Breast epithelium (tissue), 4 donors: ENCODE measurements around the gene PHC2. TPM values are rescaled to one million over a fixed set of nuclear protein-coding genes. Genes with fewer than 3 reads are reported as not detected.

Source experiments
- DNase-seq, 2 donors: peaks; one replicate each; pipeline ENCODE4 v3.0.0-alpha.2; 2019; ENCODE audit warnings: low spot score in 2 of 2
- H3K27ac ChIP-seq, 2 donors: fragments of 200-600 bp; sonication (generic) in 1 of 2; one replicate each; pipeline ENCODE4 v1.5.1; 2016 to 2019; ENCODE audit warnings: mild to moderate bottlenecking in 1 of 2
- H3K27me3 ChIP-seq, 2 donors: fragments of 200-600 bp; sonication (generic) in 1 of 2; one replicate each; pipeline versions ENCODE4 v1.5.1 to v1.6.0; 2017 to 2019; ENCODE audit warnings: control low read depth in 1 of 2, mild to moderate bottlenecking in 1 of 2
- H3K36me3 ChIP-seq: fragments of 200-600 bp; one replicate; pipeline ENCODE4 v1.5.1; 2019
- H3K4me1 ChIP-seq, 2 donors: fragments of 200-600 bp; sonication (generic); one replicate each; pipeline ENCODE4 v1.5.1; 2016 to 2019; ENCODE audit warnings: control low read depth in 1 of 2
- H3K4me3 ChIP-seq, 3 donors: fragments of 200-600 bp; sonication (generic); 1 replicate in 2 of 3; 2 replicates in 1 of 3; pipeline ENCODE4 v1.5.1; 2016 to 2019; ENCODE audit warnings: mild to moderate bottlenecking in 3 of 3, moderate library complexity in 2 of 3
- H3K9me3 ChIP-seq, 2 donors: fragments of 200-600 bp; sonication (generic) in 1 of 2; one replicate each; pipeline ENCODE4 v1.5.1; 2016 to 2019; ENCODE audit warnings: control low read depth in 1 of 2
- CTCF ChIP-seq, 3 donors: fragments of 450-650 bp; IDR thresholded peaks; one replicate each; pipeline ENCODE4 v1.5.1; 2016 to 2017; ENCODE audit warnings: antibody characterized with exemption in 3 of 3, mild to moderate bottlenecking in 3 of 3, moderate library complexity in 3 of 3
- POLR2A ChIP-seq: fragments of 450-650 bp; IDR thresholded peaks from one replicate; pipeline ENCODE4 v1.6.1; 2016; ENCODE audit warnings: antibody characterized with exemption, mild to moderate bottlenecking, moderate library complexity
- POLR2AphosphoS5 ChIP-seq, 3 donors: sonication (generic); formaldehyde crosslinking; IDR thresholded peaks; one replicate each; pipeline ENCODE4 v1.6.1; 2017; ENCODE audit warnings: antibody characterized with exemption in 3 of 3
- intact Hi-C: fragments of 100-400 bp; cut with DNase I; formaldehyde crosslinking; loops from one replicate; pipeline ENCODE4 v1.15.1; 2023; ENCODE audit warnings: low total_unique reads
- total RNA-seq, 3 donors: library from RNA; depleted of rRNA; stranded (reverse); fragments of >200 nt; gene quantifications; one replicate each; pipeline ENCODE4 v1.1.0, GENCODE V29; 2016

PHC2 gene
- total RNA-seq, 3 donors from 2014 or later = 103 to 214 (median 134) TPM

DNA sequence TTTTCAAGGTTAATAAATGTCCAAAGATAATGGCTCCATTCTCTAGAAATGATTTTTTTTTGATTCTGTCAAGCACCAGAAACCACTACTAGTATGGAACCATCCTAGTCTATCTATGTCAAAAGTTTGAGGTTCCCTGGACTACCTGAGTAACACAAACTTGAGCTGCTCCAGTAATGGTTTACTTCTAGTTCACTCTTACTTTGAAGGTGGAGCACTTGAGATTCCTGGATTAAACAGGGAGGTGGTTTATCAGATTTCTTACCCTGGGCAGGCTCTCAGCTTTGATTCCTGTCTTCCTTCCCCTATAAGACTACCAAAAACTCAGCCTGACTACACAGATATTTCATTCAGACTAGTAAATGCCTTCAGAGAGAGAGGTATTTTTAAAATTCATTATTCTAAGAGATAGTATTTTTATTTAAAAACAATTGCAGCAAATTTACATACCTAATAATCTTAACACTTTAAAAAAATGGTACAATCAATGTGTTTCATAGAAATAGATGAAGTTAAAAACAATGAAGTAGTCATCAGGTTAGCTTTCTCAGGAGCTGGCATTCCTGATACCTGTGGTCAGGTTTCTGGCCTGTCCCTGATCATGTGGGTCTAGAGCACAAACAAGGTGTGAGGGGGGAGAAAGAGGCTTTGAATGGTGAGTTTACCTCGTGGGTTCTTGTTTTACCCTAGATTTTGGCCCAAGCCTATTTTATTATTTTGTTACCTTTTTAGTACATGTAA lies 23.4 kb downstream of the PHC2 start:
- Histone ChIP-seq H3K27me3 (no peaks in the 10 kb centered on the region), H3K27ac (no peak overlapping the region), H3K9me3 (no peaks in the 10 kb centered on the region), H3K4me1 (no peaks in the 10 kb centered on the region), H3K4me3 (no peak overlapping the region), H3K36me3 (no peaks in the 10 kb centered on the region)
- intact Hi-C loops = no loop called here
- DNase-seq = no peak
- TF ChIP-seq POLR2AphosphoS5 (IDR thresholded peaks at IDR 0.05) (no peak), POLR2A (no peak), CTCF (IDR thresholded peaks at IDR 0.05) (no peak)

DNA sequence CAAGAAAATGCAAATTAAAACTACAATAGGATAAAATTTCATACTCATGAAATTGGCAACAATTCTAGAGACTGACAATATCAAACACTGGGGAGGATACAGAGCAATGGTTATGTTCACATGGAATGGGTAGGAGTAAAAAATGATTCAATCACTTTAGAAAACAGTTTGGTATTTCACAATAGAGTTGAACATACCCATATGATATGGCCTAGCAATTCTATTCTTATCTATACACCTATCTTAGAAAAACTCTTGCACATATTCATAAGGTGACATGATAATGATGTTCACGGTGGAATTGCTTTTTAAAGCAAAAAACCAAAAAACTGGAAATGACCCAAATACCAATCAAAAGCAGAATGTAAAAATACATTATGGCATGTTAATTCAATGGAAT lies 28.7 kb downstream of the PHC2 start:
- TF ChIP-seq POLR2AphosphoS5 (IDR thresholded peaks at IDR 0.05) (no peak), CTCF (IDR thresholded peaks at IDR 0.05) (no peak), POLR2A (no peak)
- no peak for DNase-seq
- H3K27me3 ChIP-seq = no peaks in the 10 kb centered on the region
- no peaks in the 10 kb centered on the region for H3K9me3 ChIP-seq
- intact Hi-C loops = no loop called here
- no peaks in the 10 kb centered on the region for H3K4me1 ChIP-seq
- no peaks in the 10 kb centered on the region for H3K36me3 ChIP-seq
- H3K4me3 ChIP-seq = no peak overlapping the region
- H3K27ac ChIP-seq = no peak overlapping the region

- no peaks in the 10 kb centered on the region for H3K36me3 ChIP-seq
- H3K27ac ChIP-seq = no peak overlapping the region
- no peaks in the 10 kb centered on the region for H3K27me3 ChIP-seq
- H3K4me3 ChIP-seq = no peak overlapping the region
- intact Hi-C loops = no loop called here
- H3K4me1 ChIP-seq = no peaks in the 10 kb centered on the region
- TF ChIP-seq POLR2AphosphoS5 (IDR thresholded peaks at IDR 0.05) = no peak
- no peak for TF ChIP-seq POLR2A
- TF ChIP-seq CTCF (IDR thresholded peaks at IDR 0.05) = no peak
- no peaks in the 10 kb centered on the region for H3K9me3 ChIP-seq
- DNase-seq = no peak
Measured at GRCh38 chr1:33401471-33401870, 29.4 kb downstream of the PHC2 start.

DNA sequence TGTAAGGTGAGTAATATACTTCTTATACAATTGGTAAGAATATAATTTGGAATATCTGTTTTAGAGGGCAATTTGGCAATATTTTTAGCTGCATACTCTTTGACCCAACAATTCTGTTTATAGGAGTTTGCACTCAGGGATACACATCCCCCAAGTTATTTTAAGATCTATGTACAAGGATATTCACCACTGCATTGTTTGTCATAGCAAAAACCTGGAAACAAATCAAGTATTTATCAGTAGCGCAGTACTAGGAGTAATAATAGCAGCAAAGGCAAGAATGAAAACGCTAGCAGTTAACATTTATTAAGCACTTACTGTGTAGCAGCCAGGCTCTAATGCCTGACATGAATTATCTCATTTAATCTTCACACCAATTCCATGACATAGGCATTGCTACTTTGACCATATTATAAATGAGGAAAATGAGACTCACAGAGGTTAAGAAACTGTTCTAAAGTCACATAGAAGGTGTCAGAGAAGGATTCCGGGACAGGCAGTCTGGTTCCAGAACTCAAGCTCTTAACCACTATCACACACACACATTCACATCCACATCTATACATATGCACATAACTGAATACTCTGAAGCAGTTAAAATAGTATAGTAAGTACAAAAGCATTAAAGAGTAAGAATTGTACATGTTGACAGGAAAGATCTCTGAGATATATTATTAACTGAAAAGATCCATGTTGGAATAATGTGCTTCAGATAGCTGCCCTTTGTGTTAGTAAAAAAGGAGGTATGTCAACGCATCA lies 30.6 kb downstream of the PHC2 start:
- H3K36me3 ChIP-seq = no peaks in the 10 kb centered on the region
- H3K4me3 ChIP-seq = no peak overlapping the region
- TF ChIP-seq POLR2A = no peak
- no peak for TF ChIP-seq CTCF (IDR thresholded peaks at IDR 0.05)
- TF ChIP-seq POLR2AphosphoS5 (IDR thresholded peaks at IDR 0.05) = no peak
- intact Hi-C loops = no loop called here
- DNase-seq = no peak
- no peaks in the 10 kb centered on the region for H3K9me3 ChIP-seq
- H3K27ac ChIP-seq = no peak overlapping the region
- H3K27me3 ChIP-seq = no peaks in the 10 kb centered on the region
- H3K4me1 ChIP-seq = no peaks in the 10 kb centered on the region

- TF ChIP-seq POLR2A (no peak), POLR2AphosphoS5 (IDR thresholded peaks at IDR 0.05) (no peak), CTCF (IDR thresholded peaks at IDR 0.05) (no peak)
- DNase-seq = no peak
- H3K4me1 ChIP-seq = no peaks in the 10 kb centered on the region
- intact Hi-C loops = no loop called here
- no peaks in the 10 kb centered on the region for H3K9me3 ChIP-seq
- no peak overlapping the region for H3K27ac ChIP-seq
- H3K27me3 ChIP-seq = no peaks in the 10 kb centered on the region
- no peak overlapping the region for H3K4me3 ChIP-seq
- H3K36me3 ChIP-seq = no peaks in the 10 kb centered on the region
Measured at GRCh38 chr1:33399375-33399774, 31.5 kb downstream of the PHC2 start.
